DMS53 (cell line): ENCODE data around the gene GJA9.
A peak's percentile ranks its signal among the peaks of the same experiment; 100 is the strongest.
"Not testable (repeated sequence)": the region's sequence is repeated elsewhere in the genome, so short reads cannot be mapped to it uniquely, and the experiment has no call there.

ENCODE experiments used
- DNase-seq: peaks from one replicate; lab custom pipeline; 2025; lab: John Stamatoyannopoulos, UW

GJA9 gene

GRCh38 chr1:38881487-38881886, at the start of gene GJA9:
GJA9 (minus strand) TSS chr1:38881587; CDS start chr1:38876098, 5,489 bp downstream.
- DNase-seq: no peak

- no peak for DNase-seq
These were observed 48.1 kb upstream of the GJA9 start for GRCh38 chr1:38929476-38929875.

GRCh38 chr1:38929054-38929453, 47.7 kb upstream of the GJA9 start:
- no peak for DNase-seq

- no peak for DNase-seq
These were observed 44.7 kb upstream of the GJA9 start for GRCh38 chr1:38926091-38926490.

GRCh38 chr1:38925391-38925790, 44.0 kb upstream of the GJA9 start:
- DNase-seq: no peak

GRCh38 chr1:38923607-38924006, 42.2 kb upstream of the GJA9 start:
- DNase-seq: no peak

- peak; percentile 69 for DNase-seq
These were observed 37.7 kb upstream of the GJA9 start for GRCh38 chr1:38919130-38919529.

- DNase-seq: peak; percentile 26
These were observed 37.2 kb upstream of the GJA9 start for GRCh38 chr1:38918568-38918967.

GRCh38 chr1:38917772-38918171, 36.4 kb upstream of the GJA9 start:
- DNase-seq: no peak

- no peak for DNase-seq
These were observed 36.0 kb upstream of the GJA9 start for GRCh38 chr1:38917337-38917736.

GRCh38 chr1:38915352-38915948, 34.1 kb upstream of the GJA9 start:
- DNase-seq: peak; percentile 13

- not testable (repeated sequence) for DNase-seq
These were observed 33.5 kb upstream of the GJA9 start for GRCh38 chr1:38914908-38915307.

GRCh38 chr1:38908821-38909220, 27.4 kb upstream of the GJA9 start:
- DNase-seq: no peak

- no peak for DNase-seq
These were observed 24.6 kb upstream of the GJA9 start for GRCh38 chr1:38905985-38906384.

- no peak for DNase-seq
These were observed 18.2 kb upstream of the GJA9 start for GRCh38 chr1:38899560-38899959.

- DNase-seq: no peak
These were observed 17.4 kb upstream of the GJA9 start for GRCh38 chr1:38898653-38899230.

GRCh38 chr1:38896169-38896568, 14.8 kb upstream of the GJA9 start:
- DNase-seq: no peak

- DNase-seq: no peak
These were observed 11.6 kb upstream of the GJA9 start for GRCh38 chr1:38892976-38893375.

GRCh38 chr1:38891753-38892152, 10.4 kb upstream of the GJA9 start:
- peak; percentile 32 for DNase-seq

- DNase-seq: no peak
These were observed 8.2 kb upstream of the GJA9 start for GRCh38 chr1:38889589-38889988.

GRCh38 chr1:38888423-38889333, 7.3 kb upstream of the GJA9 start:
- DNase-seq: no peak

- peak; percentile 39 for DNase-seq
These were observed 3.7 kb upstream of the GJA9 start for GRCh38 chr1:38885092-38885491.

GRCh38 chr1:38875811-38876210, 5.6 kb downstream of the GJA9 start:
- DNase-seq: no peak
